AG09319 (cell line): Measurements from ENCODE around the gene WWC2.

ENCODE experiments used
- DNase-seq: peaks from one replicate; pipeline ENCODE4 v3.0.0-alpha.2; 2010; ENCODE audit warnings: low read depth; ENCODE audit errors: extremely low read depth
- TF ChIP-seq, protein P1 (sequence below): IDR thresholded peaks from 2 replicates; pipeline ENCODE4 v1.5.1; 2011; ENCODE audit warnings: low read depth, mild to moderate bottlenecking, inconsistent platforms, low read length, moderate library complexity

WWC2 gene

GRCh38 chr4:183366206-183366835 is 267.3 kb downstream of the WWC2 start:
- TF ChIP-seq, protein P1, sequence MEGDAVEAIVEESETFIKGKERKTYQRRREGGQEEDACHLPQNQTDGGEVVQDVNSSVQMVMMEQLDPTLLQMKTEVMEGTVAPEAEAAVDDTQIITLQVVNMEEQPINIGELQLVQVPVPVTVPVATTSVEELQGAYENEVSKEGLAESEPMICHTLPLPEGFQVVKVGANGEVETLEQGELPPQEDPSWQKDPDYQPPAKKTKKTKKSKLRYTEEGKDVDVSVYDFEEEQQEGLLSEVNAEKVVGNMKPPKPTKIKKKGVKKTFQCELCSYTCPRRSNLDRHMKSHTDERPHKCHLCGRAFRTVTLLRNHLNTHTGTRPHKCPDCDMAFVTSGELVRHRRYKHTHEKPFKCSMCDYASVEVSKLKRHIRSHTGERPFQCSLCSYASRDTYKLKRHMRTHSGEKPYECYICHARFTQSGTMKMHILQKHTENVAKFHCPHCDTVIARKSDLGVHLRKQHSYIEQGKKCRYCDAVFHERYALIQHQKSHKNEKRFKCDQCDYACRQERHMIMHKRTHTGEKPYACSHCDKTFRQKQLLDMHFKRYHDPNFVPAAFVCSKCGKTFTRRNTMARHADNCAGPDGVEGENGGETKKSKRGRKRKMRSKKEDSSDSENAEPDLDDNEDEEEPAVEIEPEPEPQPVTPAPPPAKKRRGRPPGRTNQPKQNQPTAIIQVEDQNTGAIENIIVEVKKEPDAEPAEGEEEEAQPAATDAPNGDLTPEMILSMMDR = no peak

DNA sequence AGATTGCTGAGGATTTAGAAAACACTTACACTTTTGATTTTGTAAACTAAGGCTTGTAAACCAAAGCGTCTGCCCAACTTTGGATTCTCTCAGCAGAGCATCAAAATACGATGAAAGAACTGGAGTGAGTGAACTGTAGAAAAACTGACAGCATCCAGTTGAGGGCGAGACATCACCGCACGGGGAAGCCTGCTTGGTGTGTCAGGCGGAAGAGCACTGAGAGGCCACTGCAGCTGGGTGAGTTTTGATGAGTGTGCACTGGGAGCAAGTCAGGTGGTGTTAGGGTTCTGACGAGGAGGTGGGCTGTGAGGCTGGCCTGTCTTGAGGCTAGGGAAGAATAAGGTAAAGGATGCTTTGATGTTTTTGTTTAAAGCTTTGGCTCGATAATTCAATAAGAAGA is 270.0 kb downstream of the WWC2 start:
- no peak for DNase-seq
- TF ChIP-seq, protein P1 = no peak

More at GRCh38 chr4:183366206-183366835, 267.3 kb downstream of the WWC2 start:
- no peak for DNase-seq
